HepG2 (cell line): Measurements from ENCODE around the gene SNAP91. TPM values are rescaled to one million over a fixed set of nuclear protein-coding genes. Genes with fewer than 3 reads are reported as not detected.

Experiments used
- ATAC-seq: fragments of 200-7000 bp; cut with Tn5 transposase; 3 replicates; pipeline ENCODE4 v1.9.1; 2020; ENCODE audit warnings: mild to moderate bottlenecking, moderate library complexity
- BruUV-seq: library from RNA; stranded (reverse); fragments of 400-500 nt; replicated peaks from 2 replicates; lab custom pipeline; 2021; lab: Mats Ljungman, UMichigan
- CTCF ChIA-PET: fragments of 300-600 bp; formaldehyde crosslinking; extraction: SDS; loops from one replicate; lab custom pipeline; 2021; ENCODE audit warnings: low total read pairs, inconsistent platforms, low intra/inter-chr PET ratio; lab: Yijun Ruan, JAX
- POLR2A ChIA-PET: fragments of 350-600 bp; sonication (Branson Sonifier 250); formaldehyde crosslinking; loops from one replicate; lab custom pipeline; 2020; ENCODE audit warnings: antibody characterized with exemption, inconsistent platforms; lab: Yijun Ruan, JAX
- DNase-seq: peaks from one replicate; pipeline ENCODE4 v3.0.0-alpha.2; 2015; ENCODE audit warnings: low spot score
- FAIRE-seq: peaks from 3 replicates; lab custom pipeline; 2011; peaks lifted over from hg19 to GRCh38; lab: Jason Lieb, UNC
- H2AFZ ChIP-seq: one replicate; pipeline ENCODE4 v1.6.1; 2011; ENCODE audit warnings: low read length, inconsistent platforms
- H3K27ac ChIP-seq: fragments of 300-600 bp; 3 replicates; pipeline ENCODE4 v1.8.0; 2011; ENCODE audit warnings: mixed run types, mild to moderate bottlenecking, mixed read lengths, low read length, inconsistent platforms; ENCODE audit not compliant: insufficient read depth; ENCODE audit errors: extremely low read length
- H3K27me3 ChIP-seq, 2 experiments: fragments of 200-600 bp in 1 of 2; 2 replicates in 1 of 2; 3 replicates in 1 of 2; pipeline versions ENCODE4 v1.6.0 to v1.8.0; 2011; ENCODE audit warnings: low read length in 2 of 2, mild to moderate bottlenecking in 2 of 2, moderate library complexity in 2 of 2, inconsistent platforms in 1 of 2; ENCODE audit not compliant: insufficient read depth in 2 of 2, control insufficient read depth in 1 of 2
- H3K36me3 ChIP-seq, 2 experiments: fragments of 200-600 bp in 1 of 2; replicated peaks in 1 of 2; 2 replicates in 1 of 2; 3 replicates in 1 of 2; pipeline versions ENCODE4 v1.5.1 to v1.8.0; 2011; ENCODE audit warnings: low read length in 2 of 2, inconsistent platforms in 1 of 2; ENCODE audit not compliant: insufficient read depth in 2 of 2, control insufficient read depth in 1 of 2
- H3K4me1 ChIP-seq: 2 replicates; pipeline ENCODE4 v1.5.1; 2012; ENCODE audit warnings: low read length, inconsistent platforms; ENCODE audit not compliant: insufficient read depth
- H3K4me2 ChIP-seq: 2 replicates; pipeline ENCODE4 v1.6.0; 2011; ENCODE audit warnings: low read depth, low read length, inconsistent platforms
- H3K4me3 ChIP-seq, 3 experiments: fragments of 200-600 bp in 1 of 3; sonication (generic), shearing (Covaris generic) in 1 of 3; replicated peaks in 1 of 3; 2 replicates each; pipeline ENCODE4 v1.5.1; 2011 to 2016; ENCODE audit warnings: low read length in 3 of 3, inconsistent platforms in 2 of 3, low read depth in 2 of 3, mild to moderate bottlenecking in 2 of 3, control low read depth in 1 of 3, mixed read lengths in 1 of 3; ENCODE audit not compliant: insufficient read depth in 1 of 3
- H3K79me2 ChIP-seq: one replicate; pipeline ENCODE4 v1.6.1; 2011; ENCODE audit warnings: low read length, inconsistent platforms; ENCODE audit not compliant: insufficient read depth
- H3K9ac ChIP-seq: 2 replicates; pipeline ENCODE4 v1.6.0; 2011; ENCODE audit warnings: mild to moderate bottlenecking, low read depth, low read length, inconsistent platforms; ENCODE audit not compliant: insufficient read depth
- H3K9me3 ChIP-seq: 2 replicates; pipeline ENCODE4 v1.5.1; 2012; ENCODE audit warnings: mild to moderate bottlenecking, low read length
- H4K20me1 ChIP-seq: 2 replicates; pipeline ENCODE4 v1.6.0; 2011; ENCODE audit warnings: inconsistent platforms, mild to moderate bottlenecking, low read length, moderate library complexity; ENCODE audit not compliant: insufficient read depth
- NFYC ChIP-seq: IDR thresholded peaks from 2 replicates; pipeline ENCODE4 v1.6.1; 2016; ENCODE audit warnings: missing genetic modification reagents, missing compliant biosample characterization
- NR1H2 ChIP-seq: sonication (generic); formaldehyde crosslinking; IDR thresholded peaks from 2 replicates; pipeline ENCODE4 v1.8.1; 2022; ENCODE audit warnings: low read depth, missing genetic modification reagents, borderline replicate concordance
- RAD21 ChIP-seq: fragments of 450-650 bp; formaldehyde crosslinking; IDR thresholded peaks from 2 replicates; pipeline ENCODE4 v1.5.0; 2020; ENCODE audit warnings: mild to moderate bottlenecking
- REXO4 ChIP-seq: sonication (generic); formaldehyde crosslinking; IDR thresholded peaks from 2 replicates; pipeline ENCODE4 v1.8.0; 2022; ENCODE audit warnings: missing genetic modification reagents, mild to moderate bottlenecking, borderline replicate concordance
- RXRA ChIP-seq: sonication (generic); formaldehyde crosslinking; IDR thresholded peaks from 2 replicates; pipeline ENCODE4 v1.5.1; 2020; ENCODE audit warnings: missing genetic modification reagents
- SMC3 ChIP-seq: IDR thresholded peaks from 2 replicates; pipeline ENCODE4 v1.6.1; 2011; ENCODE audit warnings: low read length, improper control_type of control experiment
- STAT5B ChIP-seq: sonication (generic); formaldehyde crosslinking; IDR thresholded peaks from 2 replicates; pipeline ENCODE4 v1.4.0; 2020; ENCODE audit warnings: missing genetic modification reagents
- TGIF2 ChIP-seq: IDR thresholded peaks from 2 replicates; pipeline ENCODE4 v1.6.1; 2016; ENCODE audit warnings: control low read depth, missing compliant biosample characterization
- ZNF251 ChIP-seq: sonication (generic); formaldehyde crosslinking; IDR thresholded peaks from 2 replicates; pipeline ENCODE4 v1.9.0; 2021; ENCODE audit warnings: mild to moderate bottlenecking, missing genetic modification reagents
- WGBS: methylation state at CpG from one replicate; pipeline ENCODE4 v1.1.6; 2017; ENCODE audit warnings: low lambda C conversion rate; 5-methylcytosine and 5-hydroxymethylcytosine counted together
- in situ Hi-C: cut with HindIII; loops from 2 replicates; pipeline ENCODE4 v1.10.0; 2017; ENCODE audit warnings: low pct_unique_long_range_greater_than_20kb; ENCODE audit not compliant: extremely low pct_ligation_motif_present
- intact Hi-C: fragments of 100-400 bp; cut with micrococcal nuclease; formaldehyde crosslinking; loops from one replicate; pipeline ENCODE4 v1.10.0; 2022; ENCODE audit not compliant: unreplicated experiment
- polyA plus RNA-seq, 8 experiments: library from polyadenylated mRNA; depleted of rRNA in 3 of 8; stranded (reverse) in 7 of 8; unstranded in 1 of 8; fragments of >200 nt; fragmentation: Illumina TruSeq in 4 of 8; extraction: Trizol in 4 of 8; gene quantifications; 2 replicates each; pipeline versions ENCODE4 v1.2.1 to v1.2.3, GENCODE V29; 2011 to 2016; ENCODE audit warnings: low read depth in 4 of 8, missing spikeins in 1 of 8, mixed read lengths in 1 of 8; ENCODE audit not compliant: insufficient read depth in 1 of 8
- total RNA-seq, 5 experiments: library from RNA; depleted of rRNA; stranded (reverse); fragments of >200 nt; fragmentation: Illumina TruSeq; extraction: Trizol; gene quantifications; 2 replicates each; pipeline ENCODE4 v1.2.3, GENCODE V29; 2016; ENCODE audit warnings: low read depth in 1 of 5
- TF ChIP-seq, protein P1 (sequence below): sonication (generic); formaldehyde crosslinking; IDR thresholded peaks from 2 replicates; pipeline ENCODE4 v1.5.1; 2020; ENCODE audit warnings: mild to moderate bottlenecking, missing genetic modification reagents, moderate library complexity
- TF ChIP-seq, protein P2 (sequence below): IDR thresholded peaks from 2 replicates; pipeline ENCODE4 v1.6.1; 2012; ENCODE audit warnings: inconsistent platforms
- TF ChIP-seq, protein P3 (sequence below): sonication (generic); formaldehyde crosslinking; IDR thresholded peaks from 2 replicates; pipeline ENCODE4 v1.4.0; 2020; ENCODE audit warnings: missing genetic modification reagents, borderline replicate concordance
- TF ChIP-seq, protein P4 (sequence below): sonication (generic); formaldehyde crosslinking; IDR thresholded peaks from 2 replicates; pipeline ENCODE4 v1.5.0; 2020; ENCODE audit warnings: missing genetic modification reagents, mild to moderate bottlenecking, borderline replicate concordance

Gene SNAP91
- total and polyA plus RNA-seq, 2 of the 13 experiments (the other 11 are each of a cell fraction or from before 2014, with no cell fraction given): not detected

DNA sequence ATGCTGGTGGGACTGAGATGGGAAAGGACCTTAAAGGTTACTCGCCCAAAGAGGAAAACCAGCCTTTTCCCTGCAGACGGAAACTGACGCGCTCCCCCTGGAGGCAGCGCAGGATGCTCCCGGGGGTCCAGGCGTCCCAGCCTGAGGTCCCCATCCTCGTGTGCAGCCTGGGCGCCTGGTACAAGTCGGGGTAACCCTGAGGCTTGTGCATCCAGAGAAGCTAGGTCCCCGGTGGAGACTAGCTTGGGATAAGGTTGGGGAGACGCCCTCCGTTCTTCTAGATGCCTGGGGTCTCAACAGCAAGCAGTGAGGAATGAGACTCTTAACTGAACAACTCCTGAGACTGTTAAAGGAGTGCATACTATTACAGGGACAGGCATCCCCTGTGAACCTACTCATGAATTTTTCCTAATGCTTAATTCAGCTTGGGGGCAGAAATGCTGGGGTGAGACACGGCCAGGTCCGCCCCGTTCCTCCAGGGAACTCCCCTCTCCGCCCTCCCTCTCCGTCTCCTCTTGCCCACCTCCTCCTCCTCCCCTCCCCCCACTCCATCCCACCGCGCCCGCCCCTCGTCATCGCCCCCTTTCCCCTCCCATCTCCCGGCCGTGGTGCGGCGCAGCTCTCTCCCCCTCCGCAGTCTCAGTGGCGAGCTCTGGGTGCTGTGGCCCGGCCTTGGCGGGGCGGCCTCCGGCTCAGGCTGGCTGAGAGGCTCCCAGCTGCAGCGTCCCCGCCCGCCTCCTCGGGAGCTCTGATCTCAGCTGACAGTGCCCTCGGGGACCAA lies 196.8 kb downstream of the SNAP91 start, which contains the start of gene PRSS35 (continued):
- peak; percentile 51; the same call in 1 of the 2 replicates for TF ChIP-seq RAD21
- TF ChIP-seq SMC3: peak; percentile 39

DNA sequence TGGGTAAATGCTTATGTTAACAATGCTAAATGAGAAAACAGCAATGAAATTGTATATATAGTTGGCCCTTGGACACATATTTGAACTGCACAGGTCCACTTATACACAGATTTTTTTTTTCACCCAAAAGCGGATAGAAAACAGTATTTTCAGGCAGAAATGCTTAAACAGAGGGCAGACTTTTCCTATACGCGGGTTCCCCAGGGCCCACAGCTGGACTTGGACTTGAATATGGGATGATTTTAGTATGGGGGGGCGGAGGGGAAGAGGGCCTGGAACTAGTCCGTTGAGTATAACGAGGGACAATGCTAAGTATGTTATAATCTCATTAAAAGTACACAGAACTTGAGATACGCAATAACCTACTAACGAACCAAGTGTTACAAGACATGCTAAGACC lies 197.6 kb downstream of the SNAP91 start:
- no peaks in the 10 kb centered on the region for H3K79me2 ChIP-seq
- in situ Hi-C loops: loop anchor here (5.0 to 25.0 kb wide), 4 partner anchors 94 to 1249 kb away; partner anchors contain the start of genes DOP1A and UBE3D
- CTCF ChIA-PET: interaction anchor here (1.3 to 3.4 kb wide), 2 partner anchors 94 to 289 kb away, joined by 5 to 14 read pairs; no protein-coding TSS in a partner anchor

More for the DNA sequence above, 197.6 kb downstream of the SNAP91 start:
- ATAC-seq (no peak), DNase-seq (no peak), FAIRE-seq (no peak)
- TF ChIP-seq, protein P1, sequence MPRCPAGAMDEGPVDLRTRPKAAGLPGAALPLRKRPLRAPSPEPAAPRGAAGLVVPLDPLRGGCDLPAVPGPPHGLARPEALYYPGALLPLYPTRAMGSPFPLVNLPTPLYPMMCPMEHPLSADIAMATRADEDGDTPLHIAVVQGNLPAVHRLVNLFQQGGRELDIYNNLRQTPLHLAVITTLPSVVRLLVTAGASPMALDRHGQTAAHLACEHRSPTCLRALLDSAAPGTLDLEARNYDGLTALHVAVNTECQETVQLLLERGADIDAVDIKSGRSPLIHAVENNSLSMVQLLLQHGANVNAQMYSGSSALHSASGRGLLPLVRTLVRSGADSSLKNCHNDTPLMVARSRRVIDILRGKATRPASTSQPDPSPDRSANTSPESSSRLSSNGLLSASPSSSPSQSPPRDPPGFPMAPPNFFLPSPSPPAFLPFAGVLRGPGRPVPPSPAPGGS: no peak
- TF ChIP-seq, protein P2, sequence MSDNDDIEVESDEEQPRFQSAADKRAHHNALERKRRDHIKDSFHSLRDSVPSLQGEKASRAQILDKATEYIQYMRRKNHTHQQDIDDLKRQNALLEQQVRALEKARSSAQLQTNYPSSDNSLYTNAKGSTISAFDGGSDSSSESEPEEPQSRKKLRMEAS: no peak
- TF ChIP-seq, protein P3, sequence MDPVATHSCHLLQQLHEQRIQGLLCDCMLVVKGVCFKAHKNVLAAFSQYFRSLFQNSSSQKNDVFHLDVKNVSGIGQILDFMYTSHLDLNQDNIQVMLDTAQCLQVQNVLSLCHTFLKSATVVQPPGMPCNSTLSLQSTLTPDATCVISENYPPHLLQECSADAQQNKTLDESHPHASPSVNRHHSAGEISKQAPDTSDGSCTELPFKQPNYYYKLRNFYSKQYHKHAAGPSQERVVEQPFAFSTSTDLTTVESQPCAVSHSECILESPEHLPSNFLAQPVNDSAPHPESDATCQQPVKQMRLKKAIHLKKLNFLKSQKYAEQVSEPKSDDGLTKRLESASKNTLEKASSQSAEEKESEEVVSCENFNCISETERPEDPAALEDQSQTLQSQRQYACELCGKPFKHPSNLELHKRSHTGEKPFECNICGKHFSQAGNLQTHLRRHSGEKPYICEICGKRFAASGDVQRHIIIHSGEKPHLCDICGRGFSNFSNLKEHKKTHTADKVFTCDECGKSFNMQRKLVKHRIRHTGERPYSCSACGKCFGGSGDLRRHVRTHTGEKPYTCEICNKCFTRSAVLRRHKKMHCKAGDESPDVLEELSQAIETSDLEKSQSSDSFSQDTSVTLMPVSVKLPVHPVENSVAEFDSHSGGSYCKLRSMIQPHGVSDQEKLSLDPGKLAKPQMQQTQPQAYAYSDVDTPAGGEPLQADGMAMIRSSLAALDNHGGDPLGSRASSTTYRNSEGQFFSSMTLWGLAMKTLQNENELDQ (CRISPR knock-in tag): no peak
- TF ChIP-seq REXO4 (CRISPR knock-in tag) (no peak), TGIF2 (CRISPR knock-in tag) (no peak), NR1H2 (CRISPR knock-in tag) (no peak), RXRA (CRISPR knock-in tag) (no peak), ZNF251 (CRISPR knock-in tag) (no peak), NFYC (CRISPR knock-in tag) (no peak), STAT5B (no peak)
- TF ChIP-seq, protein P4, sequence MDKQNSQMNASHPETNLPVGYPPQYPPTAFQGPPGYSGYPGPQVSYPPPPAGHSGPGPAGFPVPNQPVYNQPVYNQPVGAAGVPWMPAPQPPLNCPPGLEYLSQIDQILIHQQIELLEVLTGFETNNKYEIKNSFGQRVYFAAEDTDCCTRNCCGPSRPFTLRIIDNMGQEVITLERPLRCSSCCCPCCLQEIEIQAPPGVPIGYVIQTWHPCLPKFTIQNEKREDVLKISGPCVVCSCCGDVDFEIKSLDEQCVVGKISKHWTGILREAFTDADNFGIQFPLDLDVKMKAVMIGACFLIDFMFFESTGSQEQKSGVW (CRISPR knock-in tag): no peak
- intact Hi-C loops: loop anchor here (1.0 to 10.0 kb wide), 3 partner anchors 289 to 1256 kb away; partner anchors contain the start of genes DOP1A and UBE3D
- 55% methylated on average over 8 of the region's 8 CpGs for WGBS
- H3K9ac ChIP-seq: no peak overlapping the region
- H4K20me1 ChIP-seq: no peaks in the 10 kb centered on the region
- H3K4me3 ChIP-seq: no peak overlapping the region
- no peak overlapping the region for H3K4me2 ChIP-seq
- H3K9me3 ChIP-seq: no peaks in the 10 kb centered on the region
- 0 out of 2 replicates have a peak, but pooled peaks cover 14% of the 10 kb centered on the region for H3K4me1 ChIP-seq
- POLR2A ChIA-PET: no interaction called here
- no peak overlapping the region for H2AFZ ChIP-seq
- no peak overlapping the region for H3K27ac ChIP-seq
- peaks cover 0 to 14% of the 10 kb centered on the region in 2 experiments; a peak in 3 of 5 replicates for H3K27me3 ChIP-seq
- H3K36me3 ChIP-seq: no peaks in the 10 kb centered on the region
- no TSS peak for BruUV-seq
